Erythroblast (primary cell): ENCODE results near the gene FUT8.

Experiments used
- DNase-seq, 2 experiments: peaks; one replicate each; lab custom pipeline; 2025; lab: John Stamatoyannopoulos, UW
- GATA1 ChIP-seq: IDR thresholded peaks from 2 replicates; pipeline ENCODE4 v1.6.1; 2011; ENCODE audit warnings: low read depth, mild to moderate bottlenecking, control low read depth, low read length, moderate library complexity
- POLR2A ChIP-seq: IDR thresholded peaks from 2 replicates; pipeline ENCODE4 v1.6.1; 2011; ENCODE audit warnings: mild to moderate bottlenecking, low read length

Gene FUT8

GRCh38 chr14:65783101-65783500, 370.6 kb downstream of the FUT8 start:
- no peak for TF ChIP-seq GATA1
- DNase-seq, result no peak

DNA sequence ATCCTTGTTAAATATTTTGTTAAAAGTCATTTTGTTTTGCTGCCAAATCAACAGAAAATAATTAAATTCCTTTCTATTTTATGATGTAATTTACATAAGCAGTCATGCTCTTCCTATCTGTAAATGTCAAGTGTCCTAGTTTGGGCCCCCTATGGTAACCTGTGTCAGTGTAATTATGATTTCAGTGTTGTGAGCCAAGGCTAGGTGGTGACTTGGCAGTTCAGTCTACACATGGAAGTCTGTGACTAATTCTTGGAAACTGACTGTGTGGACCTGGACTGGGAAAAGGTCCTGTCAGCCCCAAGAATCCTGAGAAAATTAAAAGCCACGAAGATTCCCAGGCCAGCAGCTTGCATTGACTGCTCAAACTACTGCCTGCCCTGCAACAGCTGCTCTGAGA, 371.0 kb downstream of the FUT8 start:
- no peak for TF ChIP-seq GATA1
- no peak for TF ChIP-seq POLR2A

GRCh38 chr14:65784574-65784973, 372.0 kb downstream of the FUT8 start:
- TF ChIP-seq GATA1, result no peak
- DNase-seq, result no peak

More for the DNA sequence above, 371.0 kb downstream of the FUT8 start:
- DNase-seq, result no peak

- TF ChIP-seq POLR2A, result no peak
- TF ChIP-seq GATA1, result no peak
- no peak for DNase-seq
Measured at GRCh38 chr14:65787461-65787860, 374.9 kb downstream of the FUT8 start.

GRCh38 chr14:65788876-65789275, 376.3 kb downstream of the FUT8 start:
- DNase-seq, result no peak
- TF ChIP-seq GATA1 (no peak), POLR2A (no peak)

GRCh38 chr14:65789363-65789762, 376.8 kb downstream of the FUT8 start:
- TF ChIP-seq GATA1 (no peak), POLR2A (no peak)
- no peak for DNase-seq

DNA sequence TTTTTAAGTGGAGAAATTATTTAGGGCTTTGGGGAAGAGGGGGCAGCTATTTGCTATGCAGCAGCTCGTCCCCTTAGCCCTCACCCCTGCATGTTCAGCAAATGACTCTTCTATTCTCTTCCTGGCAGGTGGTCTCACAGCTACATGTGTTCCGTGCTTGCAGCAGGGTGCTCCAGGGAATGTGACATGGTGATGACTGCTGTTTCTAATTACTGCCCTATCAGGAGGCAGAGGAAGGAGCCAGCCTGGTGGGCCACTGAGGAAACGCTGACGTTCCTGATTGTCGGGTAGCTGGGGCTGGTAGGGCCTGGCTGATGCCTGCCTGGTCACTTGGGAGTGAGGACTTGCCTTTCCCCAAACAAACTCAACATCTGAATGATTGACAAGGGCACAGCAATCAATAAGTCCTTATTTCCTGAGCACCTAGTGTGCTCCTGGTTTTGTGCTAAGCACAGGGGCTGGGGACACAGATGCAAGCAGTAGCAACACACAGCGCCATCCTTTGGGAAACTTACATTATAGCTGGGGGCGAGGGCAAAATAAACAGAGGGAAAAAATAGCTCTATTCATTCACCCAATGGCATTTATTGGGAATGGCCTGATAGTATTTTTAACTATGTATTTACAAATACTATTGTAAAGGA, 377.8 kb downstream of the FUT8 start:
- TF ChIP-seq POLR2A (no peak), GATA1 (no peak)
- no peak for DNase-seq

DNA sequence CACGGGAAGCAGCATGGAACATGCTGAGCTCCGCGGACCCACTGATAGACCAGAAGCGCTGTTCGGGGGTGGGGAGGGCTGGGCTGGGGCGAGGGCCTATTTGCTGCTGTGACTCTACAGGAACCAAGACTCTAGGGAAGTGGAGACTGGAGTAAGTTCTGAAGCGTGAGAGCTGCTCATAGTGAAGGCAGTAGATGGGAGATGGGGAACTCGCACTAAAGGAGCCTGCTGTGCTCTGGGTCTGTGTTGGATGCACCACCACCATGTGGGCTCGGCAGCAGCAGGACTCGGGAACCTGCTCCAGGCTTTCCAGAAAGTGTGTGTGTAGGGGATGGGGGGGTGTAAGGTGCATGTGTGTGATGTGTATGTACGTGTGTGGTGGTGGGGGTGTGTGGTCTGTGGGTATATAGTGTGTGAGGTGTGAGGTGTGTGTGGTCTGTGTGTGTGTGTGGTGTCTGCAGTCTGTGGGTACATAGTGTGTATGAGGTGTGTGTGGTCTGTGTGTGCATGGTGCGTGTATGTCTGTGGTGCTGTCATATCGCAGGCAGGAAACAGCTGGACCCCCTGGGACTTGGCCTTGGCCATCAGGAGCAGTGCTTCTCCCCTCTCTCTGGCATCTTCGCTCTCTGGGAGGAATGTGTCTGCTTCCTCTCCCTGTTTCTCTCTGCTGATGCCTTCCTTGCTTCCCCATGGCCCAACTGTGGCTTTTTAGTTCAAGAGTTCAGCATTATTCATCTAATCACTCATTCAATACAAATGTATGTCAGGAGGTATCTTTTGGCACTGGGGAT, 378.9 kb downstream of the FUT8 start:
- DNase-seq, result peak; percentile 3 to 8

DNA sequence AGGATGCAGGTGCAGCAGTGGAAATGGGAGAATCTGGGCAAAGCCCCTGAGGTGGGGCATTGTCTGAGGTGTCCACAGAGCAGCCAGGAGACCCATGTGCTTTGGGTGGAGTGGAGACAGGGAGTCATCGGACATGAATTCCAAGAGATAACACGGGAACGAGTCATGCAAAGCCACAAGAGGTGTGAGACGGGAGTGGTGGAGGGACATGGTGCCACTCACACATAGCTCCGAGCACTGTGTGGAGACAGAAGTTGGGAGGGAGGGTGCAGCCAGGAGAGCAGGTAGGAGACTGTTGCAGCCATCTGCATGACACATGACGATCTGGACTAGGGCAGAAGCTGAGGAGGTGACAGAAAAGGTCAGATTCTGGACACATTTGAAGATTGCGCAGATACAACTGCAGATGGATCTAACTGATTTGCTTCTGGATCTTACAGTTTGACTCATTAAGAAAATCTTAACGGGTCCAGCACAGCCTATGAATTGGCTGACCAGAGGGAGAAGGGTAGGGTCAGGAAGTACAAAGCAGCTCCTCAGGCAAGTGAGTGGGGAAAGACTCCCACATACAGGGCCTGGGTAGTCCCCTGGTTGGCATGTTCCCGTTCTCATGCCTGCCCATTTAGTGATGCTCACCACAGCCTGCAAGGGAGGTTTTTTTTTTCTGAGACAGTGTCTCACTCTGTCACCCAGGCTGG, 379.8 kb downstream of the FUT8 start:
- DNase-seq, result no peak
- no peak for TF ChIP-seq POLR2A
- no peak for TF ChIP-seq GATA1

More for the DNA sequence above, 378.9 kb downstream of the FUT8 start:
- no peak for TF ChIP-seq POLR2A
- no peak for TF ChIP-seq GATA1
